HepG2 (cell line): ENCODE results near the gene MAFB. TPM values are rescaled to one million over a fixed set of nuclear protein-coding genes. Genes with fewer than 3 reads are reported as not detected.

ENCODE experiments used
- IRF2 ChIP-seq: IDR thresholded peaks from 2 replicates; pipeline ENCODE4 v1.6.1; 2018; ENCODE audit warnings: missing genetic modification reagents, missing compliant biosample characterization
- KDM4B ChIP-seq: sonication (generic); formaldehyde crosslinking; IDR thresholded peaks from 2 replicates; pipeline ENCODE4 v1.4.0; 2020; ENCODE audit warnings: missing genetic modification reagents
- MIXL1 ChIP-seq: IDR thresholded peaks from 2 replicates; pipeline ENCODE4 v1.6.1; 2016
- MXD4 ChIP-seq: IDR thresholded peaks from 2 replicates; pipeline ENCODE4 v1.6.1; 2016; ENCODE audit warnings: mild to moderate bottlenecking, missing biosample characterization, missing genetic modification reagents
- RCOR2 ChIP-seq: IDR thresholded peaks from 2 replicates; pipeline ENCODE4 v1.6.1; 2016; ENCODE audit warnings: missing biosample characterization, missing genetic modification reagents
- STAT5B ChIP-seq: sonication (generic); formaldehyde crosslinking; IDR thresholded peaks from 2 replicates; pipeline ENCODE4 v1.4.0; 2020; ENCODE audit warnings: missing genetic modification reagents
- TEAD2 ChIP-seq: sonication (generic); formaldehyde crosslinking; IDR thresholded peaks from 2 replicates; pipeline ENCODE4 v1.9.0; 2021; ENCODE audit warnings: missing genetic modification reagents
- ZBTB38 ChIP-seq: sonication (generic); formaldehyde crosslinking; IDR thresholded peaks from 2 replicates; pipeline ENCODE4 v1.5.1; 2020; ENCODE audit warnings: mild to moderate bottlenecking, missing genetic modification reagents
- ZNF12 ChIP-seq: sonication (generic); formaldehyde crosslinking; IDR thresholded peaks from 2 replicates; pipeline ENCODE4 v1.5.0; 2020; ENCODE audit warnings: missing genetic modification reagents
- ZNF367 ChIP-seq: sonication (generic); formaldehyde crosslinking; IDR thresholded peaks from 2 replicates; pipeline ENCODE4 v1.4.0; 2020; ENCODE audit warnings: missing genetic modification reagents, borderline replicate concordance
- ZNF431 ChIP-seq: sonication (generic); formaldehyde crosslinking; IDR thresholded peaks from 2 replicates; pipeline ENCODE4 v1.9.0; 2022; ENCODE audit warnings: missing genetic modification reagents, low read depth, mild to moderate bottlenecking, borderline replicate concordance
- ZNF556 ChIP-seq: sonication (generic); formaldehyde crosslinking; IDR thresholded peaks from 2 replicates; pipeline ENCODE4 v1.4.0; 2020; ENCODE audit warnings: mild to moderate bottlenecking, missing genetic modification reagents, borderline replicate concordance
- ZNF883 ChIP-seq: sonication (generic); formaldehyde crosslinking; IDR thresholded peaks from 2 replicates; pipeline ENCODE4 v1.5.1; 2020; ENCODE audit warnings: mild to moderate bottlenecking, missing genetic modification reagents; ENCODE audit errors: not compliant biosample characterization
- polyA plus RNA-seq, 8 experiments: library from polyadenylated mRNA; depleted of rRNA in 3 of 8; stranded (reverse) in 7 of 8; unstranded in 1 of 8; fragments of >200 nt; fragmentation: Illumina TruSeq in 4 of 8; extraction: Trizol in 4 of 8; gene quantifications; 2 replicates each; pipeline versions ENCODE4 v1.2.1 to v1.2.3, GENCODE V29; 2011 to 2016; ENCODE audit warnings: low read depth in 4 of 8, missing spikeins in 1 of 8, mixed read lengths in 1 of 8; ENCODE audit not compliant: insufficient read depth in 1 of 8
- total RNA-seq, 5 experiments: library from RNA; depleted of rRNA; stranded (reverse); fragments of >200 nt; fragmentation: Illumina TruSeq; extraction: Trizol; gene quantifications; 2 replicates each; pipeline ENCODE4 v1.2.3, GENCODE V29; 2016; ENCODE audit warnings: low read depth in 1 of 5
- TF ChIP-seq, protein P1 (sequence below): sonication (generic); formaldehyde crosslinking; IDR thresholded peaks from 2 replicates; pipeline ENCODE4 v1.5.1; 2020; ENCODE audit warnings: missing genetic modification reagents, mild to moderate bottlenecking, borderline replicate concordance
- TF ChIP-seq, protein P2 (sequence below): sonication (generic); formaldehyde crosslinking; IDR thresholded peaks from 2 replicates; pipeline ENCODE4 v1.4.0; 2020; ENCODE audit warnings: mild to moderate bottlenecking, missing genetic modification reagents
- TF ChIP-seq, protein P3 (sequence below): sonication (generic); formaldehyde crosslinking; IDR thresholded peaks from 2 replicates; pipeline ENCODE4 v1.4.0; 2020; ENCODE audit warnings: missing genetic modification reagents, borderline replicate concordance
- TF ChIP-seq, protein P4 (sequence below): conservative IDR thresholded peaks from 2 replicates; pipeline ENCODE4 v1.6.1; 2018; ENCODE audit warnings: missing genetic modification reagents
- TF ChIP-seq, protein P5 (sequence below): fragments of 450-650 bp; IDR thresholded peaks from 2 replicates; pipeline ENCODE4 v1.6.1; 2016
- TF ChIP-seq, protein P6 (sequence below): sonication (generic); formaldehyde crosslinking; IDR thresholded peaks from 2 replicates; pipeline ENCODE4 v1.5.1; 2020; ENCODE audit warnings: missing genetic modification reagents, mild to moderate bottlenecking, borderline replicate concordance
- TF ChIP-seq, protein P7 (sequence below): sonication (generic); formaldehyde crosslinking; IDR thresholded peaks from 2 replicates; pipeline ENCODE4 v1.4.0; 2020; ENCODE audit warnings: missing genetic modification reagents

The MAFB gene
- total and polyA plus RNA-seq, 2 of the 13 experiments (the other 11 are each of a cell fraction or from before 2014, with no cell fraction given) = 0.08 to 0.11 TPM

DNA sequence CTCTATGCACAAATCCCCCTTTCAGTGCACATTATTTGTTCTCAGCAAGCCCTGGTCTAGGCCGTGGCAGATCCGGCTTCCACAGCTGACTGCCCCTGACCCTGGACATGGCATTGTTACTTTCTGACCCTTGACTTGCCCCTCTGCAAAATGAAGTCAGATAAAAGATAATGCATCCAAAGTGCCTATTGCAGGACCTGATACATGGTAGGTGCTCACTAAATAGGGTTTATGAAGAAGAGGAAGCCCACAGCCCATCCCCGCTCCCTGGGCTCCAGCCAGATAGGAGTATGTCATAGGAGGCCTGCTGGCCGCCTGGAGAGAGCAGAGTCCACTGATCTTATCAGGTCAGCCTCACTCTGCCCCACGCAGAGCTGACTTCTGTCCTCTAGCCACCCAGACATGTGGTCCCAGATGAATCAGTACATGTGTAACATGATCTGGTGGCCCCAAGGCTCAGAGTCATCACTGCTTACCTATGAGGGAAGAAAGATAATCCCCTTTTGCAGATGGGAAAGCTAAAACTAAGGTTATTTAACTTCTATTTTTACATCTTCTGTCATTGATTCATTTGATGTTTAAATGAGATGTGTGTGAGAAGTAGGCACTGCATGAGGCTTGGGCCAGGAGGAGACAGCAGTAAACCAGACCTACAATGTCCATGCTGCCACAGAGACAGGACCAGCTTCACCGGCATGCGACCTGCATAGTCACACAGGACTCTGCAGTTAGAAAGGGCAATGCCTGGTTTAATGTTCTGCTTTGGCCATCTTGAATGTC is 20.4 kb downstream of the MAFB start (continued):
- TF ChIP-seq MIXL1 (CRISPR knock-in tag) (peak; percentile 86), ZNF883 (CRISPR knock-in tag) (peak; percentile 49), STAT5B (CRISPR knock-in tag) (no peak), KDM4B (CRISPR knock-in tag) (no peak), ZNF12 (CRISPR knock-in tag) (no peak; the same call in 1 of the 2 replicates), IRF2 (CRISPR knock-in tag) (peak; percentile 82), ZNF431 (CRISPR knock-in tag) (peak; percentile 94), ZNF556 (CRISPR knock-in tag) (peak; percentile 81), ZNF367 (no peak), TEAD2 (no peak), ZBTB38 (CRISPR knock-in tag) (peak; percentile 52; the same call in 1 of the 2 replicates), RCOR2 (CRISPR knock-in tag) (0 out of 2 replicates have a peak, but pooled peaks have one; percentile 48), MXD4 (CRISPR knock-in tag) (no peak; the same call in none of the 2 replicates)
- TF ChIP-seq, protein P1, sequence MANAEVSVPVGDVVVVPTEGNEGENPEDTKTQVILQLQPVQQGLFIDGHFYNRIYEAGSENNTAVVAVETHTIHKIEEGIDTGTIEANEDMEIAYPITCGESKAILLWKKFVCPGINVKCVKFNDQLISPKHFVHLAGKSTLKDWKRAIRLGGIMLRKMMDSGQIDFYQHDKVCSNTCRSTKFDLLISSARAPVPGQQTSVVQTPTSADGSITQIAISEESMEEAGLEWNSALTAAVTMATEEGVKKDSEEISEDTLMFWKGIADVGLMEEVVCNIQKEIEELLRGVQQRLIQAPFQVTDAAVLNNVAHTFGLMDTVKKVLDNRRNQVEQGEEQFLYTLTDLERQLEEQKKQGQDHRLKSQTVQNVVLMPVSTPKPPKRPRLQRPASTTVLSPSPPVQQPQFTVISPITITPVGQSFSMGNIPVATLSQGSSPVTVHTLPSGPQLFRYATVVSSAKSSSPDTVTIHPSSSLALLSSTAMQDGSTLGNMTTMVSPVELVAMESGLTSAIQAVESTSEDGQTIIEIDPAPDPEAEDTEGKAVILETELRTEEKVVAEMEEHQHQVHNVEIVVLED (CRISPR knock-in tag) = no peak
- TF ChIP-seq, protein P2, sequence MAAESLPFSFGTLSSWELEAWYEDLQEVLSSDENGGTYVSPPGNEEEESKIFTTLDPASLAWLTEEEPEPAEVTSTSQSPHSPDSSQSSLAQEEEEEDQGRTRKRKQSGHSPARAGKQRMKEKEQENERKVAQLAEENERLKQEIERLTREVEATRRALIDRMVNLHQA = no peak
- TF ChIP-seq, protein P3, sequence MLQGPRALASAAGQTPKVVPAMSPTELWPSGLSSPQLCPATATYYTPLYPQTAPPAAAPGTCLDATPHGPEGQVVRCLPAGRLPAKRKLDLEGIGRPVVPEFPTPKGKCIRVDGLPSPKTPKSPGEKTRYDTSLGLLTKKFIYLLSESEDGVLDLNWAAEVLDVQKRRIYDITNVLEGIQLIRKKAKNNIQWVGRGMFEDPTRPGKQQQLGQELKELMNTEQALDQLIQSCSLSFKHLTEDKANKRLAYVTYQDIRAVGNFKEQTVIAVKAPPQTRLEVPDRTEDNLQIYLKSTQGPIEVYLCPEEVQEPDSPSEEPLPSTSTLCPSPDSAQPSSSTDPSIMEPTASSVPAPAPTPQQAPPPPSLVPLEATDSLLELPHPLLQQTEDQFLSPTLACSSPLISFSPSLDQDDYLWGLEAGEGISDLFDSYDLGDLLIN (CRISPR knock-in tag) = no peak
- TF ChIP-seq, protein P4, sequence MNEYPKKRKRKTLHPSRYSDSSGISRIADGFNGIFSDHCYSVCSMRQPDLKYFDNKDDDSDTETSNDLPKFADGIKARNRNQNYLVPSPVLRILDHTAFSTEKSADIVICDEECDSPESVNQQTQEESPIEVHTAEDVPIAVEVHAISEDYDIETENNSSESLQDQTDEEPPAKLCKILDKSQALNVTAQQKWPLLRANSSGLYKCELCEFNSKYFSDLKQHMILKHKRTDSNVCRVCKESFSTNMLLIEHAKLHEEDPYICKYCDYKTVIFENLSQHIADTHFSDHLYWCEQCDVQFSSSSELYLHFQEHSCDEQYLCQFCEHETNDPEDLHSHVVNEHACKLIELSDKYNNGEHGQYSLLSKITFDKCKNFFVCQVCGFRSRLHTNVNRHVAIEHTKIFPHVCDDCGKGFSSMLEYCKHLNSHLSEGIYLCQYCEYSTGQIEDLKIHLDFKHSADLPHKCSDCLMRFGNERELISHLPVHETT = no peak
- TF ChIP-seq, protein P5, sequence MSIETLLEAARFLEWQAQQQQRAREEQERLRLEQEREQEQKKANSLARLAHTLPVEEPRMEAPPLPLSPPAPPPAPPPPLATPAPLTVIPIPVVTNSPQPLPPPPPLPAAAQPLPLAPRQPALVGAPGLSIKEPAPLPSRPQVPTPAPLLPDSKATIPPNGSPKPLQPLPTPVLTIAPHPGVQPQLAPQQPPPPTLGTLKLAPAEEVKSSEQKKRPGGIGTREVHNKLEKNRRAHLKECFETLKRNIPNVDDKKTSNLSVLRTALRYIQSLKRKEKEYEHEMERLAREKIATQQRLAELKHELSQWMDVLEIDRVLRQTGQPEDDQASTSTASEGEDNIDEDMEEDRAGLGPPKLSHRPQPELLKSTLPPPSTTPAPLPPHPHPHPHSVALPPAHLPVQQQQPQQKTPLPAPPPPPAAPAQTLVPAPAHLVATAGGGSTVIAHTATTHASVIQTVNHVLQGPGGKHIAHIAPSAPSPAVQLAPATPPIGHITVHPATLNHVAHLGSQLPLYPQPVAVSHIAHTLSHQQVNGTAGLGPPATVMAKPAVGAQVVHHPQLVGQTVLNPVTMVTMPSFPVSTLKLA = peak; percentile 35; the same call in 1 of the 2 replicates
- TF ChIP-seq, protein P6, sequence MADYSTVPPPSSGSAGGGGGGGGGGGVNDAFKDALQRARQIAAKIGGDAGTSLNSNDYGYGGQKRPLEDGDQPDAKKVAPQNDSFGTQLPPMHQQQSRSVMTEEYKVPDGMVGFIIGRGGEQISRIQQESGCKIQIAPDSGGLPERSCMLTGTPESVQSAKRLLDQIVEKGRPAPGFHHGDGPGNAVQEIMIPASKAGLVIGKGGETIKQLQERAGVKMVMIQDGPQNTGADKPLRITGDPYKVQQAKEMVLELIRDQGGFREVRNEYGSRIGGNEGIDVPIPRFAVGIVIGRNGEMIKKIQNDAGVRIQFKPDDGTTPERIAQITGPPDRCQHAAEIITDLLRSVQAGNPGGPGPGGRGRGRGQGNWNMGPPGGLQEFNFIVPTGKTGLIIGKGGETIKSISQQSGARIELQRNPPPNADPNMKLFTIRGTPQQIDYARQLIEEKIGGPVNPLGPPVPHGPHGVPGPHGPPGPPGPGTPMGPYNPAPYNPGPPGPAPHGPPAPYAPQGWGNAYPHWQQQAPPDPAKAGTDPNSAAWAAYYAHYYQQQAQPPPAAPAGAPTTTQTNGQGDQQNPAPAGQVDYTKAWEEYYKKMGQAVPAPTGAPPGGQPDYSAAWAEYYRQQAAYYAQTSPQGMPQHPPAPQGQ = no peak
- TF ChIP-seq, protein P7, sequence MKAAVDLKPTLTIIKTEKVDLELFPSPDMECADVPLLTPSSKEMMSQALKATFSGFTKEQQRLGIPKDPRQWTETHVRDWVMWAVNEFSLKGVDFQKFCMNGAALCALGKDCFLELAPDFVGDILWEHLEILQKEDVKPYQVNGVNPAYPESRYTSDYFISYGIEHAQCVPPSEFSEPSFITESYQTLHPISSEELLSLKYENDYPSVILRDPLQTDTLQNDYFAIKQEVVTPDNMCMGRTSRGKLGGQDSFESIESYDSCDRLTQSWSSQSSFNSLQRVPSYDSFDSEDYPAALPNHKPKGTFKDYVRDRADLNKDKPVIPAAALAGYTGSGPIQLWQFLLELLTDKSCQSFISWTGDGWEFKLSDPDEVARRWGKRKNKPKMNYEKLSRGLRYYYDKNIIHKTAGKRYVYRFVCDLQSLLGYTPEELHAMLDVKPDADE (CRISPR knock-in tag) = peak; percentile 43; the same call in 1 of the 2 replicates
